Measurements from ENCODE around the gene KLF11.

DNA sequence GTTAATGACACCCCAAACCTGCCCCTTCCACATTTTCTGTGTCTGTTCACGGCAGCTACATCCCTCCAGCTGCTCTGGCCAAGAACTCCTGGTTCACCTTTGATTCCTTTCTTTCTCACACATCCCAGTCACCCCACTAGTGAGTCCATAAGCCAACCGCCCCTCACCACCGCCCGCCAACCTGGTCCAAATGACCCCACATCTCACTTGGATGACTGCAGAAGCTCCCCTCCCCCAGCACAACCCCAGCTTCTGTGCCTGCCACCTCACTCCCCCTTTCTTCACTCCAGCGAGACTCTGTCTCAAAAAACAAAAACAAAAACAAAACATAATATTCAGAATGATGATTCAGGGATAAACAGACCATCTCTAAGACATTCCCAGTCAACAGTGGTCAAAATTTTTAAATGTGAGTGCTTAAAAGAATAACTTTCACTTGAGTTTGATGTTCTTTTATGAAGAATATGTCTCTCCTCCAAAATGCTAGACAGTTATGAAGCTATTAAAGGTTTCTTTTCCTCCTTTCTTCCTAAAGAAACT, 33.7 kb downstream of the KLF11 start:
- TF ChIP-seq EZH2 (IDR thresholded peaks at IDR 0.05; ENCODE audit: borderline replicate concordance) (no peak), EZH2phosphoT487 (IDR thresholded peaks at IDR 0.05; ENCODE audit: low read depth, severe bottlenecking, unreplicated experiment) (no peak)
- TF ChIP-seq, protein P1, sequence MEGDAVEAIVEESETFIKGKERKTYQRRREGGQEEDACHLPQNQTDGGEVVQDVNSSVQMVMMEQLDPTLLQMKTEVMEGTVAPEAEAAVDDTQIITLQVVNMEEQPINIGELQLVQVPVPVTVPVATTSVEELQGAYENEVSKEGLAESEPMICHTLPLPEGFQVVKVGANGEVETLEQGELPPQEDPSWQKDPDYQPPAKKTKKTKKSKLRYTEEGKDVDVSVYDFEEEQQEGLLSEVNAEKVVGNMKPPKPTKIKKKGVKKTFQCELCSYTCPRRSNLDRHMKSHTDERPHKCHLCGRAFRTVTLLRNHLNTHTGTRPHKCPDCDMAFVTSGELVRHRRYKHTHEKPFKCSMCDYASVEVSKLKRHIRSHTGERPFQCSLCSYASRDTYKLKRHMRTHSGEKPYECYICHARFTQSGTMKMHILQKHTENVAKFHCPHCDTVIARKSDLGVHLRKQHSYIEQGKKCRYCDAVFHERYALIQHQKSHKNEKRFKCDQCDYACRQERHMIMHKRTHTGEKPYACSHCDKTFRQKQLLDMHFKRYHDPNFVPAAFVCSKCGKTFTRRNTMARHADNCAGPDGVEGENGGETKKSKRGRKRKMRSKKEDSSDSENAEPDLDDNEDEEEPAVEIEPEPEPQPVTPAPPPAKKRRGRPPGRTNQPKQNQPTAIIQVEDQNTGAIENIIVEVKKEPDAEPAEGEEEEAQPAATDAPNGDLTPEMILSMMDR (IDR thresholded peaks at IDR 0.05; ENCODE audit: poor library complexity) = no peak

Data from hepatocyte (in vitro differentiated cells).